ENCODE results near the gene ANKRD7.

The ANKRD7 gene

DNA sequence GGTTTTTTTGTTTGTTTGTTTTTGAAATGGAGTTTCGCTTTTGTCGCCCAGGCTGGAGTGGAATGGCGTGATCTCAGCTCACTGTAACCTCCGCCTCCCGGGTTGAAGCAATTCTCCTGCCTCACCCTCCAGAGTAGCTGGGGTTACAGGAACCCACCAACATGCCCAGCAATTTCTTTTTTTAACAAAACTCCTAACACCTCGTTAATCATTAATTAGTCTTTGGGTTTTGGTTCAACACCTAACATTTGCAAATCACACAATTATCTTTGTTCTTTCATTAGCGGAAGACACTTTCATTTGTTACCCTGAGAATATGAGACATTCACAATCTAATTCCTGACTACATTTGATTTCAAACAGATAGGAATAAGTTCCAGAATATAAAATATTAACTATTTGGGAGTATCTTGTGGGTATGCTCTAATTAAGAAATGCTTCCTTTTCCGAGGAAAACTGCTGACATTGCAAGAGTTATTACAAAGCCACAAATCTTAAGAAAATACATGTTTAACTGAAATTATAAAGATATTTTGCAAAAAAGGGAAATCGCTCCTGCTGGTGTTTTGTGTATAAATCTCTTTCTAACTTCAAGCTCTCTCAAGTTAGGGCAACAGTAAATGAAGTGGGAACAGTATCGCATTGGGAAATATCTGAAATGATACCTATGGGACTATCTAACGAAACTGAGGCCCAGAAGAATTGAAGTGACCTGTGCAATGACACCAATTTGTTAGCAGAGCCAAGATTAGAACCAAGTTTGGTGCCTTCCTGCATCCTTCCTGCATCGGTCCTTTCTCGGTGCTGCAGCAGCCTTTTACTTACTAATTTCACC lies 41.7 kb upstream of the ANKRD7 start:
- Histone ChIP-seq H3K27ac (ENCODE audit: low read depth, low read length) (peak overlapping the region; percentile 97), H3K4me3 (ENCODE audit: insufficient read depth, low read length, poor library complexity, severe bottlenecking) (peak overlapping the region; percentile 85), H4K20me1 (ENCODE audit: low read depth, low read length) (peaks cover 24% of the 10 kb centered on the region), H3K9ac (ENCODE audit: low read length) (peak overlapping the region; percentile 95), H3K9me3 (ENCODE audit: insufficient read depth, low read length) (no peaks in the 10 kb centered on the region), H3K27me3 (ENCODE audit: low read length) (no peaks in the 10 kb centered on the region), H2AFZ (ENCODE audit: low read depth, low read length, severe bottlenecking) (no peak overlapping the region), H3K9me2 (replicated peaks; ENCODE audit: insufficient read depth, low read length) (no peaks in the 10 kb centered on the region), H3F3A (ENCODE audit: insufficient read depth) (peaks cover 77% of the 10 kb centered on the region), H3K36me3 (ENCODE audit: low read length) (peaks cover 33% of the 10 kb centered on the region), H3K4me2 (ENCODE audit: low read depth, low read length, poor library complexity, severe bottlenecking) (peak overlapping the region; percentile 98), H3K79me2 (ENCODE audit: insufficient read depth, low read length) (peaks cover 56% of the 10 kb centered on the region)
- TF ChIP-seq, protein P1, sequence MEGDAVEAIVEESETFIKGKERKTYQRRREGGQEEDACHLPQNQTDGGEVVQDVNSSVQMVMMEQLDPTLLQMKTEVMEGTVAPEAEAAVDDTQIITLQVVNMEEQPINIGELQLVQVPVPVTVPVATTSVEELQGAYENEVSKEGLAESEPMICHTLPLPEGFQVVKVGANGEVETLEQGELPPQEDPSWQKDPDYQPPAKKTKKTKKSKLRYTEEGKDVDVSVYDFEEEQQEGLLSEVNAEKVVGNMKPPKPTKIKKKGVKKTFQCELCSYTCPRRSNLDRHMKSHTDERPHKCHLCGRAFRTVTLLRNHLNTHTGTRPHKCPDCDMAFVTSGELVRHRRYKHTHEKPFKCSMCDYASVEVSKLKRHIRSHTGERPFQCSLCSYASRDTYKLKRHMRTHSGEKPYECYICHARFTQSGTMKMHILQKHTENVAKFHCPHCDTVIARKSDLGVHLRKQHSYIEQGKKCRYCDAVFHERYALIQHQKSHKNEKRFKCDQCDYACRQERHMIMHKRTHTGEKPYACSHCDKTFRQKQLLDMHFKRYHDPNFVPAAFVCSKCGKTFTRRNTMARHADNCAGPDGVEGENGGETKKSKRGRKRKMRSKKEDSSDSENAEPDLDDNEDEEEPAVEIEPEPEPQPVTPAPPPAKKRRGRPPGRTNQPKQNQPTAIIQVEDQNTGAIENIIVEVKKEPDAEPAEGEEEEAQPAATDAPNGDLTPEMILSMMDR (IDR thresholded peaks at IDR 0.05; ENCODE audit: insufficient read depth, low read length, poor library complexity, severe bottlenecking): no peak
- TF ChIP-seq EZH2phosphoT487 (conservative IDR thresholded peaks at IDR 0.05; ENCODE audit: low read length): no peak

DNA sequence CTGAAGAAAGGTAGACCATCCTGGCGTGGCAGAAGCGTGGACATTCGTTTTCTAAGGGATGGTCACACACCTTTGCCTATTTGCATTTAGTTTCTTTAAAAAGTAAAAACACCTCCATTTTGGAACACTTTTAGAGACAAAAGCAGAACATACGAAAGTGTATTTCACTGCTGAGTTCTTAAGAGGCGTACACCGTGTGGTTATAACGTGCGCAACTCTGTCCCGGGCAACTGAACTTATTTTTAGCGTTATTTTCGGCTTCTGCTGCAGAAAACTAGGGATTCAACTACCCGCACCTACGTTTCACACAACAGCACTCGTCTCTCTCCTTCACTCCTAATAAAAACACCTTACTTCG lies 41.1 kb upstream of the ANKRD7 start:
- peaks cover 77% of the 10 kb centered on the region for H3F3A ChIP-seq (ENCODE audit: insufficient read depth)
- no peak for TF ChIP-seq EZH2phosphoT487 (conservative IDR thresholded peaks at IDR 0.05; ENCODE audit: low read length)
- TF ChIP-seq, protein P1 (IDR thresholded peaks at IDR 0.05; ENCODE audit: insufficient read depth, low read length, poor library complexity, severe bottlenecking): no peak
- peak overlapping the region; percentile 97 for H3K27ac ChIP-seq (ENCODE audit: low read depth, low read length)
- H3K9me2 ChIP-seq (replicated peaks; ENCODE audit: insufficient read depth, low read length): no peaks in the 10 kb centered on the region
- H3K4me2 ChIP-seq (ENCODE audit: low read depth, low read length, poor library complexity, severe bottlenecking): peak overlapping the region; percentile 98
- H2AFZ ChIP-seq (ENCODE audit: low read depth, low read length, severe bottlenecking): no peak overlapping the region
- no peaks in the 10 kb centered on the region for H3K27me3 ChIP-seq (ENCODE audit: low read length)
- peak overlapping the region; percentile 85 for H3K4me3 ChIP-seq (ENCODE audit: insufficient read depth, low read length, poor library complexity, severe bottlenecking)
- peaks cover 30% of the 10 kb centered on the region for H4K20me1 ChIP-seq (ENCODE audit: low read depth, low read length)
- peak overlapping the region; percentile 95 for H3K9ac ChIP-seq (ENCODE audit: low read length)
- peaks cover 39% of the 10 kb centered on the region for H3K36me3 ChIP-seq (ENCODE audit: low read length)
- H3K9me3 ChIP-seq (ENCODE audit: insufficient read depth, low read length): no peaks in the 10 kb centered on the region
- H3K79me2 ChIP-seq (ENCODE audit: insufficient read depth, low read length): peaks cover 62% of the 10 kb centered on the region

DNA sequence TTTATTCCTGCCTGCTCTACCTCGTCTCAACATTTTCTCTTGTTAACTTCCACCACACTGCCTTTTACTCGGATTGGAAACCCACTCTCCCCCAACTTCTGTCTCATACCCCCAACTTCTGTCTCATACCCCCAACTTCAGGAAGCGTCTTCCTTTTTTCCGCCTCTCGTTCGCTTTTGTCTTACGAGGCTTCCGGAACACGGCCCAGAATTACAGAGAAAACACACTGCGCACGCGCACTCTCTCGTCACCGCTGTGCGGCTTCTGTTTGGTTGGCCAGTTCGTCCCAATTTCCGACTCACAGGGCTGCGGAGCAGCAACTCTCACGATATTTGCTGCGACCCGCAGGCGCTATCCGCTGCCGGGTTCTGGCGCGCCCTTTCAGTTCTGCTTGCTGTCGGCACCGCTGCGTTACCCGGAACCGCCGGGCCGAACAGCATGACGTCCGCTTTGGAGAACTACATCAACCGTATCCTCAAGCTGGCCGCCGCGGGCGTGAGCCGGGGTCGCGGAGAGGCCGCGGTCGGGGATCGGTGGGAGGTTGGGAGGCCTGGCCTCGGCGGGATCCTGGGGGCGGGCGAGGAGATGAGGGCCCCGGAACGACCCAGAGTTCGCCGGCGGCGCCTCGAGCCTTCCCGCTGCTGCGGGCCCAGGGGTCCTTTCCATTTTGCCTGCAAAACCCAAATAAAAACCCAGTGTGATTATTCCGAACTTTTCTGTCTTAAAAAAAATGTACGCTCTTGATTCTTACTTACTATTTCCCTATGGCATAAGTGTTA lies 40.5 kb upstream of the ANKRD7 start, which contains the start of gene LSM8:
Gene LSM8, plus strand, starts transcription at position 379 of the 779 bp plus-strand sequence. Its CDS starts 60 bp downstream, at position 439.
- Histone ChIP-seq H3K79me2 (ENCODE audit: insufficient read depth, low read length) (peaks cover 67% of the 10 kb centered on the region), H3K36me3 (ENCODE audit: low read length) (peaks cover 44% of the 10 kb centered on the region), H2AFZ (ENCODE audit: low read depth, low read length, severe bottlenecking) (no peak within 1 kb of the TSS), H3K4me2 (ENCODE audit: low read depth, low read length, poor library complexity, severe bottlenecking) (peak within 1 kb of the TSS; percentile 98), H3K4me3 (ENCODE audit: insufficient read depth, low read length, poor library complexity, severe bottlenecking) (peak within 1 kb of the TSS; percentile 94), H3F3A (ENCODE audit: insufficient read depth) (peaks cover 75% of the 10 kb centered on the region), H3K9ac (ENCODE audit: low read length) (peak within 1 kb of the TSS; percentile 95), H4K20me1 (ENCODE audit: low read depth, low read length) (peaks cover 35% of the 10 kb centered on the region), H3K27ac (ENCODE audit: low read depth, low read length) (peak within 1 kb of the TSS; percentile 97), H3K9me3 (ENCODE audit: insufficient read depth, low read length) (no peaks in the 10 kb centered on the region), H3K27me3 (ENCODE audit: low read length) (no peaks in the 10 kb centered on the region), H3K9me2 (replicated peaks; ENCODE audit: insufficient read depth, low read length) (no peaks in the 10 kb centered on the region)
- no peak for TF ChIP-seq EZH2phosphoT487 (conservative IDR thresholded peaks at IDR 0.05; ENCODE audit: low read length)
- TF ChIP-seq, protein P1 (IDR thresholded peaks at IDR 0.05; ENCODE audit: insufficient read depth, low read length, poor library complexity, severe bottlenecking): no peak
